NCI-H345 treated with DMSO at 0.1 percent for 48 hours (cell line): Measurements from ENCODE around the gene KDM1B.
"Not testable (repeated sequence)": the region's sequence is repeated elsewhere in the genome, so short reads cannot be mapped to it uniquely, and the experiment has no call there.

Source experiments
- DNase-seq: peaks from one replicate; lab custom pipeline; 2025; ENCODE audit not compliant: unreplicated experiment; lab: John Stamatoyannopoulos, UW

KDM1B gene

GRCh38 chr6:18227166-18227565, 71.9 kb downstream of the KDM1B start:
- DNase-seq = not testable (repeated sequence)

- DNase-seq = not testable (repeated sequence)
Measured at GRCh38 chr6:18228590-18228989, 73.4 kb downstream of the KDM1B start.

GRCh38 chr6:18231856-18232255, 76.6 kb downstream of the KDM1B start:
- not testable (repeated sequence) for DNase-seq

- not testable (repeated sequence) for DNase-seq
Measured at GRCh38 chr6:18233770-18234169, 78.5 kb downstream of the KDM1B start.

- no peak for DNase-seq
Measured at GRCh38 chr6:18234564-18234963, 79.3 kb downstream of the KDM1B start.

- DNase-seq = no peak
Measured at GRCh38 chr6:18235524-18235923, 80.3 kb downstream of the KDM1B start.

- no peak for DNase-seq
Measured at GRCh38 chr6:18237167-18237566, 81.9 kb downstream of the KDM1B start.

GRCh38 chr6:18240230-18240629, 85.0 kb downstream of the KDM1B start:
- DNase-seq = no peak

- DNase-seq = no peak
Measured at GRCh38 chr6:18241208-18242038, 86.2 kb downstream of the KDM1B start.

GRCh38 chr6:18242062-18242851, 87.0 kb downstream of the KDM1B start:
- DNase-seq = no peak

GRCh38 chr6:18243302-18243893, 88.2 kb downstream of the KDM1B start:
- no peak for DNase-seq

- no peak for DNase-seq
Measured at GRCh38 chr6:18244251-18244650, 89.0 kb downstream of the KDM1B start.

- no peak for DNase-seq
Measured at GRCh38 chr6:18245079-18245478, 89.9 kb downstream of the KDM1B start.

- DNase-seq = no peak
Measured at GRCh38 chr6:18245642-18246041, 90.4 kb downstream of the KDM1B start.

- DNase-seq = no peak
Measured at GRCh38 chr6:18246205-18246604, 91.0 kb downstream of the KDM1B start.

GRCh38 chr6:18247002-18247401, 91.8 kb downstream of the KDM1B start:
- DNase-seq = no peak

- DNase-seq = no peak
Measured at GRCh38 chr6:18248698-18249097, 93.5 kb downstream of the KDM1B start.

GRCh38 chr6:18249271-18249670, 94.0 kb downstream of the KDM1B start:
- DNase-seq = no peak

GRCh38 chr6:18253635-18254034, 98.4 kb downstream of the KDM1B start:
- no peak for DNase-seq

- no peak for DNase-seq
Measured at GRCh38 chr6:18254793-18255192, 99.6 kb downstream of the KDM1B start.

GRCh38 chr6:18259675-18260447, 104.6 kb downstream of the KDM1B start:
- no peak for DNase-seq
